CD4-positive, alpha-beta T cell treated with Interleukin-21 for 1 hour (primary cell): ENCODE data around the gene GNRH2.
"Not testable (repeated sequence)": the region's sequence is repeated elsewhere in the genome, so short reads cannot be mapped to it uniquely, and the experiment has no call there.

ENCODE experiments used
- DNase-seq: peaks from one replicate; pipeline ENCODE4 v3.0.0-alpha.2; 2020

The GNRH2 gene, protein sequence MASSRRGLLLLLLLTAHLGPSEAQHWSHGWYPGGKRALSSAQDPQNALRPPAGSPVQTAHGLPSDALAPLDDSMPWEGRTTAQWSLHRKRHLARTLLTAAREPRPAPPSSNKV

DNA sequence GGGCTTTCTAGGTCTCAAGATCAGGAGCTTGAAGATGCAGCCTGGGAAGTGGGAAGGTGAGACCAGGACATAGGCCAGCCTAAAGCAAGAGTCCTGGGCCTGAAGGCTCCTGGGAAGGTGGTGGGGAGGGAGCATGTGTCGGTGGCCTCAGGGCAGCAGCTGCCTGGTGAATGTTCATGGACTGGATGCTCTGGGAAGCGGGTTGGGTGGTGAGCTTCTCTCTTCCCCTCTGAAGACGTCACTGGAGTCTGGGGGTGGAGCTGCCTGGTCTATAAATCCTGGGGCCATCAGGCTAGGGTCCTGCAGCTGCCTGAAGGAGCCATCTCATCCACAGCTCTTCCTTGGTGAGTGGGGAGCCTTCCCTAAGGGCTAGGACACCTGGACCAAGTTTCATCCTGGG, at the start of gene GNRH2:
Gene GNRH2 (plus strand): TSS at position 301 of the 400 bp plus-strand sequence. CDS start 793 bp downstream, outside the sequence.
- DNase-seq = no peak

DNA sequence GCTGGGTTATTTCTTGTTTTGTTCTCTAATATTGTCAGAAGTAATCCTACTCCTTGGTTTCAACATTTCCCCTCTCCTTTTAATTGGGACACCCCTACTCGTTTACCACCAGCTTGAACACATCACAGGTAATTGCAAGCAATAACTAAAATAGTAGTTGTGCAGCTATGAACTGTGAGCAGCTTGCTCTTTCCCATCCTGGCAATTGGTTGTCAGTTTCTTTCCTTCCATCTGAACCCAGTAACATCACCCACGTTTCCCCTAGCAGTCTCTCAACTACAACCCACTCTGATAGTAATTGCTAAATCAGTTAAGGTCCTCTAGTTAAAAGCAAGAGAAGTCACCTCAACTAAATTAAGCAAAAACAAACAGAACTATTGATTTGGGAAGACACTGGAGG, 47.6 kb upstream of the GNRH2 start:
- DNase-seq = no peak

DNA sequence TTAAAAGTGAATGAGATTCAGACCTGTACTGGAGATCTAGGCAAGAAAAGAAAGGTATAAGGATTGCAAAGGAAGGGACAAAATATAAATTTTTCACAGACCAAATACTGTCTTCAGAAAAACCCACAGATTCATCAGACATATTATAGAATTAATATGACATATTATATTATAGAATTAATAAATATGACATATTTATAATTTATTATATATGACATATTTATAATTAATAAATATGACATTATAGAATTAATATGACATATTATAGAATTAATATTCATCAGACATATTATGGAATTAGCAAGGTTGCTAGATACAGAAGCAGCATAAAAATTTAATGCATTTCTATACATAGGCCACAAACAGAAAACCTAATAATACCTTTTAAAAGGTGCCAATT, 44.7 kb upstream of the GNRH2 start:
- no peak for DNase-seq

DNA sequence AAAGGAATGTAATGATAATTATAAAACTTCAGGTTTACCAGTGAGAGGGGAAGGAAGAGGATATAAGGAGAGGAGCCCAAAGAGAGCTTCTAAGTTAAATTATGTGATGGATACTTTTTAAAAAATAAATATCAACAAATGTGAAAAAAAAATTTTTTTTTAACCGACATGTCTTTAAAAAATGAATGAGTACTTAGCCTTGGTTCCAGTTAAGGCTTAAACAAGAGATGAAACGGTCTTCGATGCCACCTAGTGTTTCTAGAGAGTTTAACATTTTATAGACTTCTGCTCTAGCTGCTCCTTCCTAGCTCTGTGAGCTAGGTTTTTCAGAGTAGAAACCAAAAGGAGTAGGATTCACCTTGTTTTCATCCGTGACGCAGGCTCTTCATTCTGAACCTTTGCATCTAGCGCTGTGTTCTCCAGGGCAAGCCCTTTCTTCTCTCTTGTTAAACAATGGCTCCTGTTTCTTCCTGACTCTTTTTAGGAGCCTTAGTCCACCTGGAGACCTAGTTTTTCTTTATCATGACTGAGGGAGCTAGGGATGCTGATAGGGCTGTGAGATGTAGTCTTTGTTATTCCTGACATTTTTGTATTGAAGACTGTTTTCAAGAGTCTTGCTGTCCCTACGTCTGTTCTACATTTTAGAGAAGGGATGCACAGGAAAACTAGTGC, 42.4 kb upstream of the GNRH2 start:
- DNase-seq = peak; percentile 50

DNA sequence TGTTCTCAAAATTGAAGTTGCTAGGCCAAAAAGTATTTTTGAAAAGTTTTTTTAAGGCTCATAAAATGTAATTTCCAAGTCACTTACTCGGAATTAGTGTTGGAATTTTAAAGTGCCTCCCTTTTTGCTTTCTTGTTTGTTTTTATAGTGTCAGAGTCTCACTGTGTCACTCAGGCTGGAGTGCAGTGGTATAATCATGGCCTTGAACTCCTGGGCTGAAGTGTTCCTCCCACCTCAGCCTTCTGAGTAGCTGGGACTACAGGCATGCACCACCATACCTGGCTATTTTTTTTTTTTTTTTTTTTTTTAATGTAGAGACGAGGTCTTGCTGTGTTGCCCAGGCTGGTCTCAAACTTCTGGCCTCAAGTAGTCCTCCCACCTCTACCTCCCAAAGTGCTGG, 40.0 kb upstream of the GNRH2 start:
- no peak for DNase-seq

DNA sequence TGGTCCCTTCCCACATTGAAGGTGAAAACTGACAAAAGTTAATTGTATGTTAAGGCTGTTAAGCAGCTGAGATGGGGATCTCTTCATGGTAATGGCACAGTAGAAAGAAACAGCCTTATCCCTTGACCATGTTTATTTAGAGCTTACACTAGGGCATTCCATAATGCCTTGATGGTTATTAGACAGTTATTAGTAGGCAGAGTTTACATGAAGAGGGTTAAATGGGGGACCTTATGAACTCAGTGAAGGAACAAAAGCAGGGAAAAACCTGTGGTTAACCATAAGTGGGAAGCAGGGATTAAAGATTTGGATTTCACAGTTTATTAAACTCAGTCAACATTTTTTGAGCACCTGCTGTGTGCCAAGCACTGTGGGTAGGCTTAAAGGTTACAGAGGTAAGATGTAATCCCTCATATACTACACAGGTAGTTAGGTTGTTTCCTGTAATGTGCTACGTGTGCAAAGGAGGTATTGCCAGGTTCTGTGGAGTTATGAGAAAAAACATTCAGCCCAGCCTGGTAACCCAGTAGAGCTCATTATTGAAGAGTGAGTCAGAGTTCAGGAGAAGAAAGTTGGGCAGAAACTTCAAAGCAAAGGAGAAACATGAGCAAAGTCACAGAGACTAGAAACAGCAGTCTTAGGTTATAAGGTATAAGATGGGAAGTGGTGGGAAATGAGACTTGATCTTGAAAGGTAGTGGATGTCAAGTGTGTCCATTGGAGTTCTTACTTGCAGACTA, 32.3 kb upstream of the GNRH2 start:
- DNase-seq = no peak

DNA sequence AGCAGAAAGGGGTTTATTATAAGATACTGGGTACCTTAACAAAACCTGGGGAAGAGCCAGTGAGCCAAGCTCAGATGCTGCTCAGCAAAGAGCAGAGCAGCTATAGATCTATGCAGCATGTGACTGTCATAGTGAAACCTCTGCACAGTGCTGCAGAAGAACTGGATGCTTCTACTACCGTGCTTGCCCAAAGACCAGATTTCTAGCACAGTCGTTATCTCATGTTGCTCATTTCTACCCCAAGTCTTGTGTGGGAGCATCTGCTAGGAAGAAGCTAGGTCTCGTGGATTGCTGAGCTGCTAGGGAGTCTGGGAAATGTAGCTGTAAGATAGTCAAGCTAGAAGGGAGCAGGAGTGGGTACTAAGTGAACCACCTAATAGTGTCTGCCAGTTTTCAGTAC, 31.7 kb upstream of the GNRH2 start:
- no peak for DNase-seq

DNA sequence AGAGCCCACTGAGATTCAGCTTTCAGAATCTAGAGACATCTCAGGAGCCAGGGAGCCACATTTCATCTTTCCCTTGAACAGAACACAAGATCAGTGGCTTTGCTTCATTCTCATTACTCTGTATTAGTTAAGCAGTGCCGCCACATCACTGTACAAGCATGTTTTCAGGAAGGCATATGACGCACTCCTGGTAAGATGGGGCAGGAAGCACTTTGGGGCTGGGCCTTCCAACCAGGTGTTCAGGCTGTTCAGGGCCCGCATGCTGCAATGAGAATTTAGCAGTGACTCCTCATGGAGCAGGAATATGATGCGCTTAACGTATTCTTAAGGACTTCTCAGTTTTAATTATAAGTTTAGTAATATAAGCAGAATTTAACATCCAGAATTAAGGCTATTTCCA, 29.7 kb upstream of the GNRH2 start:
- no peak for DNase-seq

DNA sequence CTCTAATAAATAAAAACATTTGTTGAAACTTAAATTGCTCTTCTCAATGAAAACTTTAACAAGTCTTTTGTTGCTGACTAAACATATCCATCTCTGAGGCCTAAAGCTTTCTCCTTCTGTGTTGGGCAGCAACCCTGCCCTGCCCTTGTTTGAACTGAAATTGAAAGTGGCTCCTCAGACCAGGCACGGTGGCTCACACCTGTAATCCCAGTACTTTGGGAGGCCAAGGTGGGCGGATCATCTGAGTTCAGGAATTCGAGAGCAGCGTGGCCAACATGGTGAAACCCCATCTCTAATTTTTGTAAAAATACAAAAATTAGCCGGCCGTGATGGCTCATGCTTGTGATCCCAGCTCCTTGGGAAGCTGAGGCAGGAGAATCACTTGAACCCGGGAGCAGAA, 29.2 kb upstream of the GNRH2 start:
- no peak for DNase-seq

DNA sequence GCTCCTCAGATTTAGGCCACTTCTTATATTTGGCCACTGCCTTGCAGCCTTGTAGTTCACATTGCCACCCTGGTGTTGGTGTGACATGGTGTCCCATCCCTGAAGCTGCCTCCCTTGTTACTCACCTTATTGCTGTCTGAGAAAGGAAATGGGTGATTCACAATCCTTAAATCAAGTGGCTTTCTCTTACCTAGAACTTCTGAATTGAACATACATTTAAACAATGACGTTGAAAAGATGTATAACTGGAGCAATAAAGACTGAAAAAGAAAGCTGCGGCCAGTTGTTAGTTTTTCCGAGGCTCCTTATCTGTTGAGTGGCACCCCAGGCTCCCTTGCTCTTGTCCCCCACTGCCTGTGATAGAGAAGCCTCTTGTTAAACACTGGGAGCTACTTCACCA, 28.8 kb upstream of the GNRH2 start:
- no peak for DNase-seq

DNA sequence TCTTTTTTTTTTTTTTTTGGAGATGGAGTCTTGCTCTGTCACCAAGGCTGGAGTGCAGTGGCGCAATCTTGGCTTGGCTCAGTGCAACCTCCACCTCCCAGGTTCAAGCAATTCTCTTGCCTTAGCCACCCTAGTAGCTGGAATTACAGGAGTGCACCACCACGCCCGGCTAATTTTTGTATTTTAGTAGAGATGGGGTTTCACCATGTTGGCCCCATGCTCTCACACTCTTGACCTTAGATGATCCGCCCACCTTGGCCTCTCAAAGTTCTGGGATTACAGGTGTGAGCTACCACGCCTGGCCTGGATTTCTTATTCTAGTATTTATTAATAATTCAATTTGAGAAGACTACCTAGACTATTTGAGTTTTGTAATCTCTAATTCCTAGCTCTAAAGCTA, 28.1 kb upstream of the GNRH2 start:
- DNase-seq = not testable (repeated sequence)

DNA sequence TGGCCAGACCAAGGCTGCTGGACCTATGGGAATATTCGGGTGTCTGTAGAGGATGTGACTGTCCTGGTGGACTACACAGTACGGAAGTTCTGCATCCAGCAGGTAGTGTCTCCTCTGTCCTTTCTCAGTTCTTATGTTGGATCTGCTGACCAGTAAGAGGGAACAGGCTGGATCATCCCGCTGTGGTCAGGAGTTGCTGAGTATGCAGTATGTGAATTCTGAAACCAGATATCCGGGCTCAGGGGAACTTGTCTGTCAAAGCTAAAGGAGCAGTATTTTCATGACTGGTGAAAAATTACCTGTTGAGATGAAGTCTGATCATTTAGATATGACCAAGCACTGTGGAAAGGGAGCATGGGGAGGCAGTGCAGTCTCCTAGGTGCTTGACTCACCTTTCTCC, 22.1 kb upstream of the GNRH2 start:
- DNase-seq = no peak

DNA sequence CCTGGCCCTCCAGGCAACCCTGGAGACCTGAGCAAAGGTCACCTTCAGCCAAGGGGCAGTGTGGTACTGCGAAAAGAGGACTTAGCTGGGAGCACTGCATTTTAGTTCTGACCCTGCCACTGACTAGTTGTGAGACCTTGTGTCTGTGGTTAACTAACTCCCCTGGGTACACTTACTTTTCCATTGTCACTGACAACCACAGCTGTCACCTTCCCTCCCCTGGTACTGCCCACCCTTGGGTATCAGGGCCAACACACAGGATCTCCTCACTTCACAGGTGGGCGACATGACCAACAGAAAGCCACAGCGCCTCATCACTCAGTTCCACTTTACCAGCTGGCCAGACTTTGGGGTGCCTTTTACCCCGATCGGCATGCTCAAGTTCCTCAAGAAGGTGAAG, 21.6 kb upstream of the GNRH2 start:
- no peak for DNase-seq

DNA sequence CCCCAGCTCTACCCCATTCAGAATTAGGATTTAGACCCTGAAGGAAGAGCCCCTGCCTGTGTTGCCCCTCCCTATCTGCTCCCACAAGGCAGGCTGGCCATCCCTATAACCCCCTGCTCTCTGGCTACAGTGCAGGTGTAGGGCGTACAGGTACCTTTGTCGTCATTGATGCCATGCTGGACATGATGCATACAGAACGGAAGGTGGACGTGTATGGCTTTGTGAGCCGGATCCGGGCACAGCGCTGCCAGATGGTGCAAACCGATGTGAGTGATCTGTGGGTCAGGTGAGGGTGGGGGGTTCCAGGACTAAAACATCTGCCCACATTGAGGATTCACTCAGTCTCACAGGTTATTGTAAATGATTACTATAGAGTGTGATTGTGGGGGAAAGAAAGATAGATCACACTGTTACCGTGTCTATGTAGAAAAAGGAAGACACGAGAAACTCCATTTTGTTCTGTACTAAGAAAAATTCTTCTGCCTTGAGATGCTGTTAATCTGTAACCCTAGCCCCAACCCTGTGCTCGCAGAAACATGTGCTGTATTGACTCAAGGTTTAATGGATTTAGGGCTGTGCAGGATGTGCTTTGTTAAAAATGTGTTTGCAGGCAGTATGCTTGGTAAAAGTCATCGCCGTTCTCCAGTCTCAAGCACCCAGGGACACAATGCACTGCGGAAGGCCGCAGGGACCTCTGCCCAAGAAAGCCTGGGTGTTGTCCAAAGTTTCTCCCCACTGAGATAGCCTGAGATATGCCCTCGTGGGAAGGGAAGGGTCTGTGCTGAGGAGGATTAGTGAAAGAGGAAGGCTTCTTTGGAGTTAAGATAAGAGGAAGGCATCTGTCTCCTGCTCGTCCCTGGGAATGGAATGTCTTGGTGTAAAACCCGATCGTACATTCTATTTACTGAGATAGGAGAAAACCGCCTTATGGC, 20.6 kb upstream of the GNRH2 start:
- not testable (repeated sequence) for DNase-seq

DNA sequence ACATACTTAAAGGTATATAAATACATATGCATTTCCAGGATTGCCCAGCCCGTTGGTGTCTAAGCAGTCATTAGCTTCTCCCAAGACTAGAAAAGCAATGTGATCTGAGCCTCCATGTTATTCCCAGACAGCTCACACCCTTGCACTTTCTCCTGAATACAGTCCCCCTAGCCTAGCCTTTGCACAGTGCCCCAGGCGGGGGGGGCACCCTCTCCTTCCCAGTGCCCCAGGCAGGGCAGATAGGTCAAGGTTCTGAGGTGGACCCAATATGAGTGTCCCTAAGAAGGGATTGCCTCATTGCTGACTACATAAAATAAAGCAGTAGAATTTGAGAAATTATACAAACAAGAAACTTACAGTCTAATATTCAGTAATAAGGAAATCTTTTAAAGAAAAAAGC, 15.4 kb upstream of the GNRH2 start:
- DNase-seq = no peak

DNA sequence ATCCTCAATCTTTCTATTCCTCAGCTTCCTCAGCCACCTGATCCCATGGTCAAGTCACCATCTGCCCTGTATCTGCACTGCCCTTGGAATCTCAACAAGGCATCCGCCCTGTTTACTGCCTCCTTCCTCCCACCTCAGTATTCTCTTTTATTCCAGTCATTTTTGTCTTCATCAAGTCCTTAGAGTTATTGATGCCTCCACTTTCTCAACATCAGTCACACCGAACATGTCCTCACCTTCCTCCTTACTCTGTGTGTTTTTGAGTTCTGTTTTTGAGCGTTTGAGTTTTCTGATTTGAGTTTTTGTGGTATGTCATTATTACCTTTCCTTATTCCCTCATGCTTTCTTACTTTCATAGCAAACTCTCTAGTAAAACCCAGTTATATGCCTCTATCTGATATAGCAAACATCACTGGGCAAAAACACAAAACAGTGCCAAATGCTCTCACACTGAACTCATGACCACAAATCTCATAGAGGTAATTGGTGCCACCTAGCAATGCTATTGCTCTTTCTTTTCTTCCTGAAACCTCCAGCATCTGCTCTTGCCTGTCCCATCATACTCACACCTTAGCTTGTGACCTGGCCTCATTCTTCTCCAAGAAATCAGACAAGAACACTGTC, 11.8 kb upstream of the GNRH2 start:
- DNase-seq = no peak

DNA sequence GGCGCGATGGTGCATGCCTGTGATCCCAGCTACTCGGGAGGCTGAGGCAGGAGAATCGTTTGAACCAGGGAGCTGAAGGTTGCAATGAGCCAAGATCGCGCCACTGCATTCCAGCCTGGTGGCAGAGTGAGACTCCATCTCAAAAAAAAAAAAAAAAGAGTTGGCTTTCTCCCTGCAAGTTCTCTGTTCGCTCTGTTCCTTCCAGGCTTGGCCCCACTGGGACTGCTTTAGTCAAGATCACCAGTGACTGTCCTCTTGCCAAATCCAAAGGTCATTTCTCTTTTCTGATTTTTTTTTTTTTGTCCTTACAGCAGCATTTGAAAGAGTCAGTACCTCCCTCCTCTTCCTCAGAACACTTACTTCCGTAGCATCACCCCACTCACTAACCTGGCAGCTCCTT, 10.8 kb upstream of the GNRH2 start:
- DNase-seq = no peak

DNA sequence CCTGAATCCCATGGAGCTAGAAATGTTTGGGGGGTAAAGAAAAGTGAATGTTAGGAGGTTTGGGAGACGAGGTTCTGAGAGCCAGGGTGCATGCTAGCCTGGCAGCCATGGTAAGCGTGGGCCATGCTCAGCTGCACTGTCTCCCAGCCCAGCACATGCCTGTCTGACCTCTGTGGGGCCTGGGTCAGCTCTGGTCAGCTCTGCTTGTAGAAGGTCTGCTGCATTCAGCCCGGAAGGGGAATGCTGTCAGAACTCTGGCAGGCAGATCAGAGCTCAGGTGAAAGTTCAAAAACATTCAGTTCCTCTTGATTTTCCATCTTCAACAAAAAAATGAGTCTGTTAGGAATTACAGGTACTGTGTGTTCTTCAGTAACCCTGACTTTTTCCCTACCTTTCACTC, 5.8 kb upstream of the GNRH2 start:
- no peak for DNase-seq

DNA sequence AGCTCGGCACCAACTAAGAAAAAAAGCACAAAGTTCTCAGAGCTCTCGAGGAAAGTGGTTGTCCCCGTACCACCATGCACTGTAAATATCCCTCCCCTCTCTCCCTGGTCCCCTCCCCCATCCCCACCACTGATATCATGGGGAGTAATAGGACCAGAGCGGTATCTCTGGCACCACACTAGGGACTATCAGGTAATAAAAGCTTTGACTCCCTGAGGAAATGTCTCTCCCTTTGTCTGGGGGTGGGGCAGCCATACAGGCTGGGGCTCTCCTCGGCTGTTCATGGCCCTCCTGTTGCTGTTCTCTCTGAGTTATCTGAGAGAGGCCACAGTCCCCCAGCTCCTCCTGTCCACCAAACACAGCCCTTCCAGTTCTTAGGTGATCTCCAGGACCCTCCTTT, 5.0 kb upstream of the GNRH2 start:
- no peak for DNase-seq

DNA sequence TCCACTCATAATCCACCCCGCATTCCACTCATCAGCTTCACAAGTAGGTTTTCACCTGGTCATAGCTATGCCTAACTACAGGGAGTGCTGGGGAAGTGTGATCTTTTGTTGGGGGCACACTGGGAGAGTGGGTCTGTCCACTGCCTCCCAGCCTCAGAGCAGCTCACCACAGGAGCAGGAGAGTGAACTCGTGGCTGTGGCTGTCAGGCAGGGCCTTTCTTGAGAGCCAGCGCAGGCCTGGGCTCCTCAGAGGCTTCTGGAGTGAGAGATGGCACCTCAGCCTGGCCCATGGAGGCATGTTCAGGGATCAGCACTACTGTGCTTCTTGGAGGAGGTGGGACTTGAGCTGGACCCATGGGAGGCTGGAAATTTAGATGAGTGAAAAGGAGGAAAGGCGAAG, 4.0 kb upstream of the GNRH2 start:
- no peak for DNase-seq

DNA sequence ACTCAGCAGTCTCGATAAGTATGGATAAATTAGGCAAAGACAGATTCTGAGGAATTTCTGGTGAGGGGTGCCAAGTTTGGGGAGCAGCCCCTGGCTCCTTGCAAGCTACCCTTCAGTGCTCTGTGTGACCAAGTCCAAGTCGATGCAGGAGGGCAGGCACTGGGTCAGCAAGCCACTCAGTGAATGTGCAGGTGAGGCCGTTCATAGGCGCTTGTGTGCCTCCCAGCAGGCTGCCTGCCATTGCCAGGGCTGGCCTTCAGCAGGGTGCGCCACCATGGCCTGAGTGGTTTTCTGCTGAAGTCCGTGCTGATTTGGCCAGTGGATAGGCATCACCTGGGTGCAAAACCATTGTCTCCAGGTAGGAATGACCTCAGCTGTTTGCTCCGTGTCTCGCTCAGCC, 3.3 kb upstream of the GNRH2 start:
- DNase-seq = no peak

DNA sequence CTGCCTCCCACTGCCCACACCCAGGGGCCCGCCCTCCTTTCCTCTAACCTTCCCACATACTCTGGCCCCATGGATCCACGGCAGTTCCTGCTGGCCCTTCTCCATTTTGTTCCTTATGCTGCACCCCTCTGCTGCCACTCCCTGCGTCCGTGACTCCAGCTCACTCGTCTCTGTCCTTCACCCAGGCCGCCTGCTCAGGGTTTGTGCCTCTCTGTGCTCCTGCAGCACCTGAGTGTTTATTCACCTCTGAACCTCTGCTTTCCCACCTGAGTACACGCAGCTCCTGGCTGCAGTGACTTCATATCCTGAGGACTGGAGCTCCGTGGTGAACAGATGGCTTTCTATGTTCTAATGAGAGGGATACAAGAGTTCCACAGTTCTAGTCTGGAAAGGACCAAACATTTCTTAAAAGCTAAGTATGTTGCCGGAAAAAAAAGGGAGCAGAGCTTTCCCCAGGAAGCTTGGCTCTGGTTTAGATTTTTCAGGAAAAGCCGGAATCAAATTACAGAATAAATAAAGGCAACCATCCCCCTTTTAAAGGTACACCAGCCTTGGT, 1.5 kb upstream of the GNRH2 start:
- no peak for DNase-seq

DNA sequence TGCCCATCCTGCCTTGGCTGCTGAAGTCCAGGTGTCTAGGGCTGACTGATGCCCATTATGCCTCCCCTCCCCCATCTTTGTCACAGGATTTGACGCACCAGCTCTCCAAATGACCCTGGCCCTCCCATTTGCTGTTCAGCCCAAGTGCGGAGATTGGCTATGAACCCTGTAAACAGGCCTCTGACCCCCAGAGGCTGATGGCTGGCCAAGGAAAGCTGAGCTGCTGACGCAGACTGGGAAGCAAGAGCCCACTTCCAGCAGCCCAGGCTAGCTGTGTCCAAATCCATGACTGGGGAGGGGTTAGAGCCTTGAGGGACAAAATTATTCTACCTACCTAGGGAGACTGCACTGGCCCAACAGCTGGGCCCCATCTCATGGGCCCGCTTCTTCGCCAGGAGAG, 797 bp upstream of the GNRH2 start:
- DNase-seq = no peak
